ENCODE measurements around the gene IFRD2.

DNA sequence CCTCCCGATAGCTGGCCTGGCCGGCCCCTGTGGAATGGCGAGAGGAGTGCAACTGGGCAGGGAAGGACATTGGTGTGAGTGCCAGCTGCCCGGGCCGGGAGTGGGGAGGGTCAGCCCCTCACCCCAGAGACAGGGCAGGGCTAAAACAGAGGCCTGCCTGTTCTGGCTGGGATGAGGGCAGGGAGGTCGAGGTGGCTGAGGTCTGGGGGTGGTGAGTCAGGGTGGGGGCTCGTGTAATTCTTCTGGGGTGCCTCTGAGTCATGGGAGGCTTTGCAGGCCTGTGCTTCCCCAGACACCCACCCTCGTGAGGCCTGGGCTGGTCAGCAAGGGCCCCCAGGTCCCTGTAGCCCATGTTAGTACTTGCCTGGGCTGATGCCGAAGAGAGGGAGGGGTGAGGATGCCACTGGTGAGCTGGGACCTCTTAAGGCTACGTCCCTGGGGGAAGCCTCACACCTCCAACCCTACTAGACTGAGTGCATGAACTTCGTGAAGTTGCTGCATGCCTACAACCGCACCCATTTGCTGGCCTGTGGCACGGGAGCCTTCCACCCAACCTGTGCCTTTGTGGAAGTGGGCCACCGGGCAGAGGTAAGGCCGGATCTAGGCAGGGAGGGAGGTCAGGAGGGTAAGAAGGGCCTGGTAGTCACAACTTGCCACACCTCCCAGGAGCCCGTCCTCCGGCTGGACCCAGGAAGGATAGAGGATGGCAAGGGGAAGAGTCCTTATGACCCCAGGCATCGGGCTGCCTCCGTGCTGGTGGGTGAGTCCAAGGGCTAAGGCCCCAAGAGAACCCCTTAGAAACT lies 21.6 kb downstream of the IFRD2 start:
- TF ChIP-seq SIN3A (IDR thresholded peaks at IDR 0.05; ENCODE audit: borderline replicate concordance, insufficient read depth, low read depth, low read length) (no peak), TCF7L2 (IDR thresholded peaks at IDR 0.05; ENCODE audit: low read depth, low read length) (no peak), CTCF (IDR thresholded peaks at IDR 0.05) (no peak), POLR2AphosphoS5 (IDR thresholded peaks at IDR 0.05; ENCODE audit: low read depth, low read length) (no peak), REST (IDR thresholded peaks at IDR 0.05; ENCODE audit: insufficient read depth in 1 of 2, low read depth in 2 of 2, low read length in 1 of 2) (no peak)

All from Panc1 (cell line).